K562 (cell line): ENCODE measurements around the gene DIS3L2. TPM values are rescaled to one million over a fixed set of nuclear protein-coding genes. Genes with fewer than 3 reads are reported as not detected.
A peak's percentile ranks its signal among the peaks of the same experiment; 100 is the strongest.

ENCODE experiments used
- BRD4 ChIP-seq: fragments of 200-600 bp; sonication (generic); IDR thresholded peaks from 2 replicates; pipeline ENCODE4 v1.6.1; 2017; ENCODE audit warnings: inconsistent platforms
- CBFB ChIP-seq: sonication (generic); formaldehyde crosslinking; IDR thresholded peaks from 2 replicates; pipeline ENCODE4 v1.4.0; 2020; ENCODE audit warnings: mild to moderate bottlenecking, missing genetic modification reagents
- CEBPB ChIP-seq: fragments of 450-650 bp; IDR thresholded peaks from 2 replicates; pipeline ENCODE4 v1.6.1; 2016; ENCODE audit warnings: missing genetic modification characterization, missing compliant biosample characterization
- CREM ChIP-seq: IDR thresholded peaks from 2 replicates; pipeline ENCODE4 v1.6.1; 2014; ENCODE audit warnings: antibody characterized with exemption, low read depth
- EGR1 ChIP-seq: fragments of 450-650 bp; conservative IDR thresholded peaks from 2 replicates; pipeline ENCODE4 v1.6.1; 2017; ENCODE audit warnings: mild to moderate bottlenecking
- HCFC1 ChIP-seq: IDR thresholded peaks from 2 replicates; pipeline ENCODE4 v1.6.1; 2012; ENCODE audit warnings: low read depth, low read length, improper control_type of control experiment
- HDAC1 ChIP-seq, 2 experiments: fragments of 450-650 bp; IDR thresholded peaks; 2 replicates each; pipeline ENCODE4 v1.6.1; 2016 to 2017; ENCODE audit warnings: inconsistent platforms in 1 of 2, mild to moderate bottlenecking in 1 of 2, moderate library complexity in 1 of 2
- MAFF ChIP-seq: IDR thresholded peaks from 2 replicates; pipeline ENCODE4 v1.6.1; 2012; ENCODE audit warnings: low read length, improper control_type of control experiment
- MCM5 ChIP-seq: fragments of 450-650 bp; IDR thresholded peaks from 2 replicates; pipeline ENCODE4 v1.6.1; 2016; ENCODE audit warnings: low read depth
- POLR2G ChIP-seq: fragments of 200-400 bp; formaldehyde crosslinking; IDR thresholded peaks from 2 replicates; pipeline ENCODE4 v1.6.1; 2017; ENCODE audit warnings: low read depth, mild to moderate bottlenecking, antibody characterized with exemption, low read length, moderate library complexity
- RFX7 ChIP-seq: fragments of 250-450 bp; sonication (Bioruptor Pico); IDR thresholded peaks from 2 replicates; pipeline ENCODE4 v1.5.1; 2021; ENCODE audit warnings: mild to moderate bottlenecking
- SIX5 ChIP-seq, 2 experiments: IDR thresholded peaks; 2 replicates each; pipeline ENCODE4 v1.6.1; 2011; ENCODE audit warnings: low read length in 2 of 2, borderline replicate concordance in 1 of 2, low read depth in 1 of 2, mild to moderate bottlenecking in 1 of 2, moderate library complexity in 1 of 2; ENCODE audit not compliant: insufficient read depth in 1 of 2
- TCF7 ChIP-seq: sonication (generic); IDR thresholded peaks from 2 replicates; pipeline ENCODE4 v1.6.1; 2016; ENCODE audit warnings: antibody characterized with exemption, borderline replicate concordance
- ZBTB7A ChIP-seq: IDR thresholded peaks from 2 replicates; pipeline ENCODE4 v1.6.1; 2011; ENCODE audit warnings: low read depth, mild to moderate bottlenecking, low read length, moderate library complexity, borderline replicate concordance; ENCODE audit not compliant: control insufficient read depth
- ZNF277 ChIP-seq: fragments of 250-450 bp; sonication (Bioruptor Pico); IDR thresholded peaks from 2 replicates; pipeline ENCODE4 v1.8.0; 2022; ENCODE audit warnings: inconsistent platforms, mild to moderate bottlenecking, moderate library complexity, borderline replicate concordance
- ZNF407 ChIP-seq: fragments of 450-650 bp; IDR thresholded peaks from 2 replicates; pipeline ENCODE4 v1.6.1; 2016; ENCODE audit warnings: low read depth
- ZNF583 ChIP-seq: fragments of 250-450 bp; sonication (Bioruptor Pico); IDR thresholded peaks from 2 replicates; pipeline ENCODE4 v1.4.0; 2020
- ZNF699 ChIP-seq: fragments of 250-450 bp; sonication (Bioruptor Pico); IDR thresholded peaks from 2 replicates; pipeline ENCODE4 v1.8.0; 2021; ENCODE audit warnings: mild to moderate bottlenecking, moderate library complexity; ENCODE audit not compliant: insufficient replicate concordance
- polyA plus RNA-seq, 8 experiments: library from polyadenylated mRNA; depleted of rRNA in 4 of 8; stranded (reverse) in 5 of 8; unstranded in 3 of 8; fragments of >200 nt; fragmentation: Nextera tagmentation in 2 of 8; fragmentation: Illumina TruSeq in 1 of 8; extraction: Ambion mirVana in 2 of 8; extraction: Trizol in 1 of 8; gene quantifications; 2 replicates each; pipeline versions ENCODE4 v1.2.1 to v1.2.3, GENCODE V29; 2011 to 2014; ENCODE audit warnings: inconsistent platforms in 1 of 8, missing spikeins in 1 of 8
- total RNA-seq, 7 experiments: library from RNA; depleted of rRNA in 6 of 7; stranded (reverse); fragments of >200 nt in 6 of 7; fragmentation: Illumina TruSeq in 2 of 7; extraction: Trizol in 2 of 7; gene quantifications; 2 replicates each; pipeline versions ENCODE4 v1.2.1 to v1.2.3, GENCODE V29; 2011 to 2021; ENCODE audit warnings: low replicate concordance in 1 of 7

The DIS3L2 gene
- total and polyA plus RNA-seq, 9 of the 15 experiments (the other 6 are each of a cell fraction or from before 2014, with no cell fraction given) = 1.5 to 19.2 (median 11.2) TPM

- TF ChIP-seq TCF7 = 0 out of 2 replicates have a peak, but pooled peaks have one; percentile 37
- no peak for TF ChIP-seq CBFB (CRISPR knock-in tag)
- TF ChIP-seq HDAC1 (IDR thresholded peaks at IDR 0.05) = peak in 1 of 2 experiments; percentile 83; a peak in 2 of 4 replicates
- no peak; a peak in 1 of 4 replicates for TF ChIP-seq SIX5 (IDR thresholded peaks at IDR 0.05; ENCODE audit: borderline replicate concordance in 1 of 2, insufficient read depth in 1 of 2, low read depth in 1 of 2, low read length in 2 of 2)
- no peak for TF ChIP-seq MCM5
- peak; percentile 78 for TF ChIP-seq HCFC1
- TF ChIP-seq MAFF = no peak
- no peak for TF ChIP-seq CEBPB
- no peak for TF ChIP-seq RFX7 (CRISPR knock-in tag)
- no peak for TF ChIP-seq ZNF699 (CRISPR knock-in tag)
- TF ChIP-seq EGR1 = peak; percentile 60
- TF ChIP-seq BRD4 = no peak
- peak; percentile 89 for TF ChIP-seq POLR2G
- no peak for TF ChIP-seq ZNF583 (CRISPR knock-in tag)
- TF ChIP-seq ZNF277 (CRISPR knock-in tag) = no peak
- TF ChIP-seq ZNF407 = peak; percentile 94
- TF ChIP-seq CREM = peak; percentile 91
- peak; percentile 75; the same call in 1 of the 2 replicates for TF ChIP-seq ZBTB7A
Observed at GRCh38 chr2:231961349-231962166, at the start of gene DIS3L2 (continued).
